ENCODE data around the gene CUEDC2.

Gene CUEDC2

GRCh38 chr10:102424916-102425315 lies 7.5 kb downstream of the CUEDC2 start:
- no peak for DNase-seq (ENCODE audit: low read depth)

- no peak for DNase-seq (ENCODE audit: low read depth)
Observed at GRCh38 chr10:102424145-102424544, 8.2 kb downstream of the CUEDC2 start.

- DNase-seq (ENCODE audit: low read depth): no peak
Observed at GRCh38 chr10:102423372-102423968, 8.9 kb downstream of the CUEDC2 start.

DNA sequence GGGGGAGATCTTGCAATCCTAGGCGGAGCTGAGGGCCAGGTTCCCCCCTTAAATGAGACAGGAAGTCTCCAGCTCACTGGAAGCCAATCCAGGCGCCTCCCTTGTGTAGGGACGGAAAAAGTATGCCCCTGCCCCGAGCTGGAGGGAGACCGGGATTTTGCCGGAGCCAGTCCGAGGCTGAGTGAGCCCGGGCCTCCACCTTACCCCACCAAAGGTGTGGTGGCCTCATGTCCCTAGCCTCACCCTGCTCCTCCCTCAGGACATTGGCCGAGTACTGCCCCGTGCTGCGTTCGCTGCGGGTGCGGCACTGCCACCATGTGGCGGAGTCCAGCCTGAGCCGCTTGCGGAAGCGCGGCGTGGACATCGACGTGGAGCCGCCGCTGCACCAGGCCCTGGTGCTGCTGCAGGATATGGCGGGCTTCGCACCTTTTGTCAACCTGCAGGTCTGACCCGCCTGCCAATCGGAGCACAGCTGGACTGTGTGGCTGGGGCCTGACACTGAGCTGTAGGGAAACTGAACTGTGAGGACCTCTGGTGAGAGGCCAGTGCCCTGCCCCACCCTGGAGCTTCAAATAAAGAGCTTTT lies 9.7 kb downstream of the CUEDC2 start:
- no peak for DNase-seq (ENCODE audit: low read depth)

- no peak for DNase-seq (ENCODE audit: low read depth)
Observed at GRCh38 chr10:102421757-102422512, 10.4 kb downstream of the CUEDC2 start.

GRCh38 chr10:102421507-102421756 lies 10.9 kb downstream of the CUEDC2 start:
- DNase-seq (ENCODE audit: low read depth): no peak

DNA sequence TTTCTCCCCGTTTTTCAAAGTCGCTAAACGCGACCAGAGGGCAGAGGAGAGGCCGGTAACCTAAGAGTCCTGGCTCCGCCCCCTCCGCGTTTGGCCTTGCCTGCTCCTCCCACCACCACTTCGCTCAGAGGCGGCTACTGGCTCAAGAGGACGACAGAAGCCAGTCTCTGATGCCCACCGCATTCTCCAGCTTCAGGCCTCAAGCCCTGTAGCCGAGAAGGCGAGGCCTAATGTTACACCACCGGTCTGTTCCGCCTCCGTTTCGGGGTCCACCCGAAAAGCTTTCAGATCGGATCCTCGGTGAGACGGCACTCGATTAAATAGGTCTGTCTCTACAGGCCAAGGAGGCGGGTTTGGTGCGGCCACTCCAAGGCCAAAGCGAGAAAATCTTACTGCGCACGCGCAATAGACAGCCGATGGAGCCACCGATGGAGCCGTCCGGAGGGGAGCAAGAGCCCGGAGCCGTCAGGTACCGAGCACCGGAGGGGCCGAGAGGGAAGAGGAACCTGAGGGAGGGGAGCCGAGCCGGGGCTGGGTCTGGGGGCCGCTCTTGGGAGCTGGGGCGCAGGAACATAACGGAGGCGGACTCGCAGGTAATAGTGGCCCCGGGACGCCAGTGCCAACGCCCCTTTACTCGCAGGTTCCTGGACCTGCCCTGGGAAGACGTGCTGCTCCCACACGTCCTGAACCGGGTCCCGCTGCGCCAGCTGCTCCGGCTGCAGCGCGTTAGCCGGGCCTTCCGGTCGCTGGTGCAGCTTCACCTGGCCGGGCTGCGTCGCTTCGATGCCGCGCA lies 11.5 kb downstream of the CUEDC2 start, which contains the start of gene FBXL15:
Gene FBXL15, plus strand, starts transcription at position 123 of the 793 bp plus-strand sequence. Its CDS starts 294 bp downstream, at position 417.
- DNase-seq (ENCODE audit: low read depth): peak; percentile 89

GRCh38 chr10:102420181-102420713 lies 12.1 kb downstream of the CUEDC2 start:
- no peak for DNase-seq (ENCODE audit: low read depth)

DNA sequence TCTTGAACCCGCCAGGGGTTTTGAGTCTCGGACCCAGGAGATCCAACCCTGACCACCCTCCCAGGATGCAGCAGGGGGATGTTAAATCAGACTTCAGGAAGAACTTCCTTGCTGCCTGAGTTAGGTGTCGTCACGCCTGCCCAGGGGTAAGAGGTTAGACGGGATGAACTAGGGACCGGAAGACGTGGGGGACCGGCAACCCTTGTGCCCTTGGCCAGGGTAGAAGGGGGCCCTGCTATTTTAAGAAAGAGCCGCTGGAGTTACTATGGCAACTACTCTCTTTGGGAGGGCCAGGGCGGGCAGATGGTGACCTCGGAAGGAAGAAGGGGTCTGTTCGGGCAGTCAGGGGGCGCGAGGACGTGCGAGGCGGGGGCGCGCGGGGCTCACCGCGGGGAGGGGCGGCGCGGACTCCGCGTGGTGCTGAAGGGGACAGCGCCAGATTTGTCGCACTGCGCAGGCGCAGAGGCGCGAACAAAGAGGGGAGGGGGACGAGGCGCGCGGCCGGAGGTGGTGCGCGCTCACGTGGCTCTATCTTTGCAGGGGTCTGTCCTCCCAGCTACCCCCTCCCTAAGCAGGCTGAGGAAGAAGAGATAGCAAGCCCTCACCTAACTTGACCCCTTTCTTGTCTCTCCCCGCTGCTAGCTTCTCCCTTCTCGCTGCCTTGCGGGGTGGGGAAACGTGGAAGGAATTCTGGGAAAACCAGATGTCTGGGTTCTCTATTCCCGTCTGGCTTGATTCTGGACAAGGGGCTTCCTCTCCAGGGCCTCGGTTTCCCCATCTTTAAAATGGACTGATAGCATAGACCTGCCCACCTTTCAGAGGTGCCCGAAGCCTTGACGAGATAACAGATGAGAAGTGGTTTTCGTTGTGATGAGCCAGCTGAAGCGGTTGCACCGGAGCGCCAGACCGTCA lies 12.8 kb downstream of the CUEDC2 start:
- peak; percentile 58 for DNase-seq (ENCODE audit: low read depth)

DNA sequence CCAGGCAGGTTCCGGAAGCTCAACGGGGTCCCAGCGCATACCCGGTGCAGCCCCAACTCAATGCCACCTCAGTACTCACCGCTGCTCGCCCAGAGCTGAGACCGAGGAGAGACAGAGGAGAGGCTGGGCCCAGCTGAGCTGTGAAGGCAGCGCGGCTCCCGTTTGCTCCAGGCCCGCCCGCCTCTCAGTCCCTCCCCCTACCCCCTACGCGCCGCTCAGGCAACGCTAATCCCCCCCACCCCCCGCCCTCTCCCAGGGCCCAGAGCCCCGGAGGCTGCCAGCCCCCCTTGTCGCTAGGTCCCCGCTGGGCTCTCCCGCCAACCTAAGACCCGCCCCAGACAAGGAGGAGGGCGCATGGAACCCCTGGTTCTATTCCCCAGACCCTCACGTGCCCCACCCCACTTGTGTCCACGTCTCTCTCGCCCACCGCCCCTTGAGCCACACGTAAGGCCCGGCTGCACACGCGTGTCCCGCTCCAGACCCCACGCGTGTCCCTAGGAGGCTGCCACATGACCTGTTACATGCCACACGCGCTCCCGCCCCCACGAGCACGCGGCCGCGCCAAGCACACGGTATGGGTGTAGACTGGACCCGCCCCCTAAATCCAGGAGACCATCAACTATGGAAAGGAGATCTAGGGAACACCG lies 13.6 kb downstream of the CUEDC2 start, which contains the start of gene PSD:
Gene PSD, minus strand, starts transcription at position 164 of the 647 bp plus-strand sequence. CDS start 1,747 bp downstream, outside the sequence.
- DNase-seq (ENCODE audit: low read depth): no peak

GRCh38 chr10:102416695-102417094 lies 15.7 kb downstream of the CUEDC2 start:
- DNase-seq (ENCODE audit: low read depth): no peak

GRCh38 chr10:102416283-102416682 lies 16.1 kb downstream of the CUEDC2 start:
- no peak for DNase-seq (ENCODE audit: low read depth)

DNA sequence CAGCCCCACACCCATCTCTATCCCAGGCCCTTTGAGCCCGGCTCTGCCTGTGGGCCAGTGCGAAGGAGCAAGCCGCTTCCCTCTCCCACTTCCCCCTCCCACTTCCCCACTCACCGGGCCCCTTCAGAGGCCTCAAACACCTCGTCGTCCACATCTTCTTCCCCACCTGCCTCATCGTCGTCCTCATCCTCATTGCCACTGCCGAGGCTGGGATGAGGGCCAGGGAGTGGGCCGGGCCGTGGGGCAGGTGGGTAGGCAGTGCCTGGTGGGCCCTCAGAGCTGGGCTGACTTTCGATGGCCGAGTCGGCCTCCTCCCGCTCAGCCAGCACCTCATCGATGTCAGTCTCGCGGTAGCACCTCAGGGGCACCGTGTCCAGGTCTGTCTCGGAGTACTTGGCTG lies 17.6 kb downstream of the CUEDC2 start:
- no peak for DNase-seq (ENCODE audit: low read depth)

DNA sequence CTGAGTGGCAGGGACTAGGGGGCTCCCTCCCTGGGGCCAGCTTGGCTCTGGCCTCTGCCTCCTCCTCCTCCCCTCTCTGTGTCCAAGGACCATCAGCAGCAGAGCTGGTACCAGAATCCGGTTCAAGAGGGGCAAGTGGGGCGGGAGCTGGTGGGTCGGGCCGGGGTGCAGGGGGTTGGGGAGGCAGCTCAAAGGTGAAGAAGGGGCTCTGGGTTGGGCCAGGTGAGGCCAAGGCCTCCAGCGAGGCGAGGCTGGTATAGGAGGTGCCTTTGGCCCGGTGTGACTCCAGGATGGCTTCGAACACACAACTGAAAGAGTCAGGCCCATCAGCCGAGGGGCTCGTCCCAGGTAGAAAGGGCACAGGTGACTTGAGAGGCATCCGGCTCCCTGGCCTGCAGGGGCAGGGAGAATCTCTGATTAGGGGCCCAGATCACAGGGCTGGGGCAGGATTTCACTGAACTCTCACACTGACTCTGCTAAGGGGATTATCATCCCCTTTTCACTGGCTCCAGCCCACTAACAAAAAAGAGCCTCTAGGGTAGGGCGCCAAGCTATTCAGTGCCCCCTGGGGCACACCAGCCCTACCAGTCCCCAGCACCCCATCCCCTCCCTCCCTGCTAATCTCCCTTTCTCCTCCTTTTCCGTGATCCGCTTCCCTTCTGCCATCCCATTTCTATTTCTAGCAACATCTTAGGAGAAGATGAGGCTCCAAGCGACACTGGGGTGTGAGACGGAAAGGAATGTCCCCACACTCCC lies 18.4 kb downstream of the CUEDC2 start:
- no peak for DNase-seq (ENCODE audit: low read depth)

DNA sequence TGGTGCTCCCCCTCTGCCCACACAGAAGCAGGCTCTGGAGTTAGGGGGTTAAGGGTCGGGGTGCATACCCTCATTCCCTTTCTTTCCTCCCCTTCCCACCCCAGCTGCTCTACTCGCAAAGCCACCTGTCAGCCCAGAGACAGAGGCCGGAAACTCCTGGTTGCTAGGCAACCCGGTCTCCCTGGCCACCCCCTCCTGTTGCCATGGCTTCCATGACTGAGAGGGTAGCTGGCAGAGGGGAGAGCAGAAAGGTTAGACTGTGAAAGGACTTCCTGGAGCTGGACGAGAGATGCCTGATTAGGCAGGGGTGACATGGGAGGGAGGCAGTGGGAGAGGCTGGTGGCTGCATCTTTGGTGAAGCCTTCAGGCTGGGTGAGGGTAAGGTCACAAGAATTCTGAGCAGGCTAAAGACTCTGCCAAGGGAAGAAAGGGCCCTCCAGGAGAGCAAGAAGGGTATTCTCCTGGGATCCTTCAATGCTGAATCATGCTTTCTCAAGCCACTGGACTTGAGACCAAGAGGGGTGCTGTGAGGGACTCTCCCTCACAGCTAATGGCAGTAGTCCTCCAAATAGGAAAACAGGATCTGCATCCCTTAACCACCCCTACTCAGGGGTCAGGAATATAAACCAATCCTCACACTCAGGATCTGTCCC lies 19.2 kb downstream of the CUEDC2 start:
- DNase-seq (ENCODE audit: low read depth): no peak

DNA sequence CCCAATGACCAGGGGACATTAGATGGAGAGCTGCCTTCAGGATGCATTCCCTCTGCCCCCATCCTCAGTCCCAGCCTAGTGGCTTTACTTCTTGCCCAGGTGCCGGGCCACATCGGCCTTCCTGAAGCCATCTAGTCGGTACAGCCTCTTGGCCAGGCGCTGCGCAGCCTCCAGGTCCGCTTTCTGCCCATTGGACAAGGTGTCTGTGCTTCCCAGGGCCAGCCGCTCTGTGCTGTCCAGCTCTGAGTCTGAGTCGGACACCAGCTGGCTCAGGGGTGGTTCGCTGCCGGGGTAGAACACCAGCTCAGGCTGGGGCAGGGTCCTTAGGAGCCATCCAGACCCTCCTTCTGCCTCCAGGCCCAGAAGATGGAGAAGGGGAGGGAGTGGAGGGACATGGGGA lies 20.1 kb downstream of the CUEDC2 start:
- DNase-seq (ENCODE audit: low read depth): no peak

- DNase-seq (ENCODE audit: low read depth): no peak
Observed at GRCh38 chr10:102411341-102412255, 20.8 kb downstream of the CUEDC2 start.

GRCh38 chr10:102410429-102411073 lies 21.8 kb downstream of the CUEDC2 start:
- DNase-seq (ENCODE audit: low read depth): no peak
